HepG2 (cell line): Measurements from ENCODE around the gene IFNA4. TPM values are rescaled to one million over a fixed set of nuclear protein-coding genes. Genes with fewer than 3 reads are reported as not detected.

Experiments
- ATAC-seq: fragments of 200-7000 bp; cut with Tn5 transposase; 3 replicates; pipeline ENCODE4 v1.9.1; 2020; ENCODE audit warnings: mild to moderate bottlenecking, moderate library complexity
- BruUV-seq: library from RNA; stranded (reverse); fragments of 400-500 nt; replicated peaks from 2 replicates; lab custom pipeline; 2021; lab: Mats Ljungman, UMichigan
- CTCF ChIA-PET: fragments of 300-600 bp; formaldehyde crosslinking; extraction: SDS; loops from one replicate; lab custom pipeline; 2021; ENCODE audit warnings: low total read pairs, inconsistent platforms, low intra/inter-chr PET ratio; lab: Yijun Ruan, JAX
- POLR2A ChIA-PET: fragments of 350-600 bp; sonication (Branson Sonifier 250); formaldehyde crosslinking; loops from one replicate; lab custom pipeline; 2020; ENCODE audit warnings: antibody characterized with exemption, inconsistent platforms; lab: Yijun Ruan, JAX
- DNase-seq: peaks from one replicate; pipeline ENCODE4 v3.0.0-alpha.2; 2015; ENCODE audit warnings: low spot score
- FAIRE-seq: peaks from 3 replicates; lab custom pipeline; 2011; peaks lifted over from hg19 to GRCh38; lab: Jason Lieb, UNC
- H2AFZ ChIP-seq: one replicate; pipeline ENCODE4 v1.6.1; 2011; ENCODE audit warnings: low read length, inconsistent platforms
- H3K27ac ChIP-seq: fragments of 300-600 bp; 3 replicates; pipeline ENCODE4 v1.8.0; 2011; ENCODE audit warnings: mixed run types, mild to moderate bottlenecking, mixed read lengths, low read length, inconsistent platforms; ENCODE audit not compliant: insufficient read depth; ENCODE audit errors: extremely low read length
- H3K27me3 ChIP-seq, 2 experiments: fragments of 200-600 bp in 1 of 2; 2 replicates in 1 of 2; 3 replicates in 1 of 2; pipeline versions ENCODE4 v1.6.0 to v1.8.0; 2011; ENCODE audit warnings: low read length in 2 of 2, mild to moderate bottlenecking in 2 of 2, moderate library complexity in 2 of 2, inconsistent platforms in 1 of 2; ENCODE audit not compliant: insufficient read depth in 2 of 2, control insufficient read depth in 1 of 2
- H3K36me3 ChIP-seq, 2 experiments: fragments of 200-600 bp in 1 of 2; replicated peaks in 1 of 2; 2 replicates in 1 of 2; 3 replicates in 1 of 2; pipeline versions ENCODE4 v1.5.1 to v1.8.0; 2011; ENCODE audit warnings: low read length in 2 of 2, inconsistent platforms in 1 of 2; ENCODE audit not compliant: insufficient read depth in 2 of 2, control insufficient read depth in 1 of 2
- H3K4me1 ChIP-seq: 2 replicates; pipeline ENCODE4 v1.5.1; 2012; ENCODE audit warnings: low read length, inconsistent platforms; ENCODE audit not compliant: insufficient read depth
- H3K4me2 ChIP-seq: 2 replicates; pipeline ENCODE4 v1.6.0; 2011; ENCODE audit warnings: low read depth, low read length, inconsistent platforms
- H3K4me3 ChIP-seq, 3 experiments: fragments of 200-600 bp in 1 of 3; sonication (generic), shearing (Covaris generic) in 1 of 3; replicated peaks in 1 of 3; 2 replicates each; pipeline ENCODE4 v1.5.1; 2011 to 2016; ENCODE audit warnings: low read length in 3 of 3, inconsistent platforms in 2 of 3, low read depth in 2 of 3, mild to moderate bottlenecking in 2 of 3, control low read depth in 1 of 3, mixed read lengths in 1 of 3; ENCODE audit not compliant: insufficient read depth in 1 of 3
- H3K79me2 ChIP-seq: one replicate; pipeline ENCODE4 v1.6.1; 2011; ENCODE audit warnings: low read length, inconsistent platforms; ENCODE audit not compliant: insufficient read depth
- H3K9ac ChIP-seq: 2 replicates; pipeline ENCODE4 v1.6.0; 2011; ENCODE audit warnings: mild to moderate bottlenecking, low read depth, low read length, inconsistent platforms; ENCODE audit not compliant: insufficient read depth
- H3K9me3 ChIP-seq: 2 replicates; pipeline ENCODE4 v1.5.1; 2012; ENCODE audit warnings: mild to moderate bottlenecking, low read length
- H4K20me1 ChIP-seq: 2 replicates; pipeline ENCODE4 v1.6.0; 2011; ENCODE audit warnings: inconsistent platforms, mild to moderate bottlenecking, low read length, moderate library complexity; ENCODE audit not compliant: insufficient read depth
- DZIP1 ChIP-seq: sonication (generic); formaldehyde crosslinking; IDR thresholded peaks from 2 replicates; pipeline ENCODE4 v1.5.0; 2020; ENCODE audit warnings: mild to moderate bottlenecking, missing genetic modification reagents
- ERF ChIP-seq: IDR thresholded peaks from 2 replicates; pipeline ENCODE4 v1.6.1; 2018; ENCODE audit warnings: missing biosample characterization, missing genetic modification reagents
- LBX2 ChIP-seq: sonication (generic); formaldehyde crosslinking; IDR thresholded peaks from 2 replicates; pipeline ENCODE4 v1.5.0; 2020; ENCODE audit warnings: missing genetic modification reagents, mild to moderate bottlenecking, borderline replicate concordance
- NFYB ChIP-seq: sonication (generic); formaldehyde crosslinking; IDR thresholded peaks from 2 replicates; pipeline ENCODE4 v1.4.0; 2020; ENCODE audit warnings: missing genetic modification reagents
- SMAD1 ChIP-seq: sonication (generic); formaldehyde crosslinking; IDR thresholded peaks from 2 replicates; pipeline ENCODE4 v1.4.0; 2020; ENCODE audit warnings: missing genetic modification reagents, low read depth, mild to moderate bottlenecking, borderline replicate concordance
- SRF ChIP-seq: IDR thresholded peaks from 2 replicates; pipeline ENCODE4 v1.6.1; 2011; ENCODE audit warnings: mild to moderate bottlenecking, low read depth, low read length, moderate library complexity
- SRY ChIP-seq: sonication (generic); formaldehyde crosslinking; IDR thresholded peaks from 2 replicates; pipeline ENCODE4 v1.8.0; 2022; ENCODE audit warnings: mild to moderate bottlenecking, missing genetic modification reagents
- ZNF335 ChIP-seq: sonication (generic); formaldehyde crosslinking; IDR thresholded peaks from 2 replicates; pipeline ENCODE4 v1.4.0; 2020; ENCODE audit warnings: missing genetic modification reagents
- ZNF737 ChIP-seq: sonication (generic); formaldehyde crosslinking; IDR thresholded peaks from 2 replicates; pipeline ENCODE4 v1.5.0; 2020; ENCODE audit warnings: missing genetic modification reagents, mild to moderate bottlenecking, borderline replicate concordance
- ZNF75D ChIP-seq: sonication (generic); formaldehyde crosslinking; IDR thresholded peaks from 2 replicates; pipeline ENCODE4 v1.8.1; 2023; ENCODE audit warnings: missing genetic modification reagents, mild to moderate bottlenecking, borderline replicate concordance
- ZNF766 ChIP-seq: sonication (generic); formaldehyde crosslinking; IDR thresholded peaks from 2 replicates; pipeline ENCODE4 v1.5.0; 2020; ENCODE audit warnings: missing genetic modification reagents, borderline replicate concordance
- WGBS: methylation state at CpG from one replicate; pipeline ENCODE4 v1.1.6; 2017; ENCODE audit warnings: low lambda C conversion rate; 5-methylcytosine and 5-hydroxymethylcytosine counted together
- in situ Hi-C: cut with HindIII; loops from 2 replicates; pipeline ENCODE4 v1.10.0; 2017; ENCODE audit warnings: low pct_unique_long_range_greater_than_20kb; ENCODE audit not compliant: extremely low pct_ligation_motif_present
- intact Hi-C: fragments of 100-400 bp; cut with micrococcal nuclease; formaldehyde crosslinking; loops from one replicate; pipeline ENCODE4 v1.10.0; 2022; ENCODE audit not compliant: unreplicated experiment
- polyA plus RNA-seq, 8 experiments: library from polyadenylated mRNA; depleted of rRNA in 3 of 8; stranded (reverse) in 7 of 8; unstranded in 1 of 8; fragments of >200 nt; fragmentation: Illumina TruSeq in 4 of 8; extraction: Trizol in 4 of 8; gene quantifications; 2 replicates each; pipeline versions ENCODE4 v1.2.1 to v1.2.3, GENCODE V29; 2011 to 2016; ENCODE audit warnings: low read depth in 4 of 8, missing spikeins in 1 of 8, mixed read lengths in 1 of 8; ENCODE audit not compliant: insufficient read depth in 1 of 8
- total RNA-seq, 5 experiments: library from RNA; depleted of rRNA; stranded (reverse); fragments of >200 nt; fragmentation: Illumina TruSeq; extraction: Trizol; gene quantifications; 2 replicates each; pipeline ENCODE4 v1.2.3, GENCODE V29; 2016; ENCODE audit warnings: low read depth in 1 of 5

The IFNA4 gene
- total and polyA plus RNA-seq, 2 of the 13 experiments (the other 11 are each of a cell fraction or from before 2014, with no cell fraction given), result not detected

GRCh38 chr9:21165516-21165915 lies 21.9 kb downstream of the IFNA4 start:
- Histone ChIP-seq H3K79me2 (no peaks in the 10 kb centered on the region), H3K9me3 (no peaks in the 10 kb centered on the region), H3K36me3 (no peaks in the 10 kb centered on the region), H2AFZ (no peak overlapping the region), H3K4me1 (no peaks in the 10 kb centered on the region), H3K4me3 (no peak overlapping the region), H3K9ac (no peak overlapping the region)
- no peak for DNase-seq
- intact Hi-C loops, result no loop called here
- FAIRE-seq, result no peak
- POLR2A ChIA-PET, result no interaction called here
- no peak for ATAC-seq
- 0% methylated on average over 1 of the region's 1 CpG for WGBS
- no TSS peak for BruUV-seq
- no peak for TF ChIP-seq SMAD1 (CRISPR knock-in tag)
- no peak for TF ChIP-seq SRF
- no peak for TF ChIP-seq ZNF75D (CRISPR knock-in tag)
- TF ChIP-seq ZNF766 (CRISPR knock-in tag), result no peak
- TF ChIP-seq ZNF737 (CRISPR knock-in tag), result no peak
- no peak for TF ChIP-seq ERF (CRISPR knock-in tag)
- no peak for TF ChIP-seq LBX2 (CRISPR knock-in tag)
- no peak for TF ChIP-seq DZIP1 (CRISPR knock-in tag)
- TF ChIP-seq SRY (CRISPR knock-in tag), result no peak
- no peak for TF ChIP-seq NFYB
- TF ChIP-seq ZNF335 (CRISPR knock-in tag), result no peak
- TF ChIP-seq, all 625 proteins: peak for 0
- in situ Hi-C loops, result no loop called here
- Histone ChIP-seq H3K4me2 (no peak overlapping the region), H3K27me3 (no peaks in the 10 kb centered on the region), H3K27ac (no peak overlapping the region), H4K20me1 (no peaks in the 10 kb centered on the region)
- CTCF ChIA-PET, result no interaction called here
